Fibroblast of mammary gland (primary cell): ENCODE data around the gene COX17.
A peak's percentile ranks its signal among the peaks of the same experiment; 100 is the strongest.
"Not testable (repeated sequence)": the region's sequence is repeated elsewhere in the genome, so short reads cannot be mapped to it uniquely, and the experiment has no call there.

Source experiments
- DNase-seq: peaks from one replicate; pipeline ENCODE4 v3.0.0-alpha.2; 2010; ENCODE audit warnings: low read depth
- H3K4me3 ChIP-seq: 2 replicates; pipeline ENCODE4 v1.5.1; 2011; ENCODE audit warnings: low read depth, mild to moderate bottlenecking, low read length, moderate library complexity; ENCODE audit not compliant: control insufficient read depth
- TF ChIP-seq, protein P1 (sequence below): conservative IDR thresholded peaks from 2 replicates; pipeline ENCODE4 v1.5.1; 2011; ENCODE audit warnings: low read depth, low read length, inconsistent platforms; ENCODE audit not compliant: control insufficient read depth, insufficient read depth

The COX17 gene

GRCh38 chr3:119695480-119695879, 18.3 kb upstream of the COX17 start:
- no peak overlapping the region for H3K4me3 ChIP-seq
- DNase-seq, result peak; percentile 25
- TF ChIP-seq, protein P1, sequence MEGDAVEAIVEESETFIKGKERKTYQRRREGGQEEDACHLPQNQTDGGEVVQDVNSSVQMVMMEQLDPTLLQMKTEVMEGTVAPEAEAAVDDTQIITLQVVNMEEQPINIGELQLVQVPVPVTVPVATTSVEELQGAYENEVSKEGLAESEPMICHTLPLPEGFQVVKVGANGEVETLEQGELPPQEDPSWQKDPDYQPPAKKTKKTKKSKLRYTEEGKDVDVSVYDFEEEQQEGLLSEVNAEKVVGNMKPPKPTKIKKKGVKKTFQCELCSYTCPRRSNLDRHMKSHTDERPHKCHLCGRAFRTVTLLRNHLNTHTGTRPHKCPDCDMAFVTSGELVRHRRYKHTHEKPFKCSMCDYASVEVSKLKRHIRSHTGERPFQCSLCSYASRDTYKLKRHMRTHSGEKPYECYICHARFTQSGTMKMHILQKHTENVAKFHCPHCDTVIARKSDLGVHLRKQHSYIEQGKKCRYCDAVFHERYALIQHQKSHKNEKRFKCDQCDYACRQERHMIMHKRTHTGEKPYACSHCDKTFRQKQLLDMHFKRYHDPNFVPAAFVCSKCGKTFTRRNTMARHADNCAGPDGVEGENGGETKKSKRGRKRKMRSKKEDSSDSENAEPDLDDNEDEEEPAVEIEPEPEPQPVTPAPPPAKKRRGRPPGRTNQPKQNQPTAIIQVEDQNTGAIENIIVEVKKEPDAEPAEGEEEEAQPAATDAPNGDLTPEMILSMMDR, result no peak

GRCh38 chr3:119690043-119690656, 12.9 kb upstream of the COX17 start:
- TF ChIP-seq, protein P1, result peak; percentile 64
- DNase-seq, result peak; percentile 56
- no peak overlapping the region for H3K4me3 ChIP-seq

GRCh38 chr3:119683421-119683820, 6.2 kb upstream of the COX17 start:
- TF ChIP-seq, protein P1, result no peak
- no peak overlapping the region for H3K4me3 ChIP-seq
- no peak for DNase-seq

- peak; percentile 68 for DNase-seq
- TF ChIP-seq, protein P1, result peak; percentile 52
- no peak overlapping the region for H3K4me3 ChIP-seq
These were observed 4.1 kb upstream of the COX17 start for GRCh38 chr3:119681279-119681678.

DNA sequence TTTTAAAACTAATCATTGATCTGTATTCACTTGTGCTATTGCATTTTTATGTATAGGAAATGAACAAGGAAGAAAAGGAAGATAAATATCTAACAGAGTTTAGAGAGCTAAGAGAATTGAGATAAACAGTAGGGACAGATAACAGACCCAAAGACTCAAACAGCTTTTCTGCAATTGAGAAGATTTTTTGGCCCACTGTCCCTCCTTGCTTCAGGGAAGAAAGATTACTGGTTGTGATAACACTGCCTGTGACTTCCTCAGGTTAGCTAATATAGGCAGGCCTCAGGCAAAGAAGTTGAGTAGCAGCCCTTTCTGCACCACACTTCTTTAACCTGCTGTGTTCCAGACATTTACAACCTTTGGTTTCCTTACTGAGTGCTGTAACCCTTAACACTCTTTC, 2.7 kb upstream of the COX17 start:
- TF ChIP-seq, protein P1, result no peak
- no peak overlapping the region for H3K4me3 ChIP-seq
- DNase-seq, result no peak

DNA sequence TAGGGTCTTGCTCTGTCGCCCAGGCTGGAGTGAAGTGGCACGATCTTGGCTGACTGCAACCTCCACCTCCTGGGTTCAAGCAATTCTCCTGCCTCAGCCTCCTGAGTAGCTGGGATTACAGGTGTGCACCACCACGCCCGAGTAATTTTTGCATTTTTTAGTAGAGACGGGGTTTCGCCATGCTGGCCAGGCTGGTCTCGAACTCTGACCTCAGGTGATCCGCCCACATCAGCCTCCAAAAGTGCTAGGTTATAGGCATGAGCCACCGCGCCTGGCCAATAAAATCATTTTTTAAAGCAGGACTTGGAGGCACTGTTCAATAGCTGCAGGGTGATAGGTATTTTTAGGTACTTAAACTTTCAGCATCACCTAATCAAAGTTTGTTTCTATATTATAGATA, 1.0 kb upstream of the COX17 start:
- not testable (repeated sequence) for DNase-seq, H3K4me3 ChIP-seq

DNA sequence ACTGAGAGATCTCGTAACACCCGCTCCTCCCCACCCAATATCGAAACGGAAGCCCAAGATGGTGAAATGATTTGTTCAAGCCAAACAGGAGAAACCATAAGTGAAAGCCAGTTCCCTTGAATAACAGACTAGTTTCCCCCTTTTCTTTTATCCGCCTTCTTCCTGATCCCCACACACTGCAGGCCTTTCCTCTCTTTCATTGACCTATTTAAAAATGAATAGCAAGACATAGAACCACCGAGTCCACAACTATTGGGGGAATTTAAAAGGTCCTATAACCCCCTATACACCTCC, 382 bp upstream of the COX17 start:
- TF ChIP-seq, protein P1, result no peak
- no peak for DNase-seq
- H3K4me3 ChIP-seq, result peak overlapping the region; percentile 65
